Kidney (tissue), 14 donors: ENCODE data around the gene PARN. TPM values are rescaled to one million over a fixed set of nuclear protein-coding genes. Genes with fewer than 3 reads are reported as not detected.

Experiments used
- DNase-seq, 5 donors: peaks; one replicate each; pipeline ENCODE4 v3.0.0-alpha.2; 2013 to 2020
- FAIRE-seq: peaks from 2 replicates; lab custom pipeline; 2012; peaks lifted over from hg19 to GRCh38; lab: Jason Lieb, UNC
- H3K27ac ChIP-seq, 2 donors: one replicate each; pipeline ENCODE4 v1.7.0; 2013; ENCODE audit warnings: low read depth in 2 of 2, low read length in 2 of 2, inconsistent platforms in 1 of 2
- H3K27me3 ChIP-seq: one replicate; pipeline ENCODE4 v1.7.1; 2013; ENCODE audit warnings: low read length, inconsistent platforms; ENCODE audit not compliant: control insufficient read depth, insufficient read depth
- H3K36me3 ChIP-seq, 3 donors: one replicate each; pipeline versions ENCODE4 v1.7.0 to v1.7.1; 2013; ENCODE audit warnings: low read length in 3 of 3, control low read depth in 1 of 3, inconsistent platforms in 1 of 3; ENCODE audit not compliant: insufficient read depth in 3 of 3, control insufficient read depth in 2 of 3
- H3K4me1 ChIP-seq, 3 donors: one replicate each; pipeline versions ENCODE4 v1.7.0 to v1.7.1; 2013; ENCODE audit warnings: low read length in 3 of 3, inconsistent platforms in 1 of 3, low read depth in 1 of 3; ENCODE audit not compliant: control insufficient read depth in 2 of 3, insufficient read depth in 2 of 3
- H3K4me3 ChIP-seq, 3 donors: one replicate each; pipeline versions ENCODE4 v1.7.0 to v1.8.1; 2013; ENCODE audit warnings: low read length in 3 of 3, control low read depth in 1 of 3, inconsistent platforms in 1 of 3
- H3K9ac ChIP-seq, 3 donors: one replicate each; pipeline versions ENCODE4 v1.7.0 to v1.7.1; 2013; ENCODE audit warnings: low read length in 3 of 3, control low read depth in 1 of 3, inconsistent platforms in 1 of 3
- H3K9me3 ChIP-seq, 3 donors: one replicate each; pipeline versions ENCODE4 v1.7.0 to v1.7.1; 2013; ENCODE audit warnings: low read length in 3 of 3, control low read depth in 1 of 3, inconsistent platforms in 1 of 3; ENCODE audit not compliant: control insufficient read depth in 2 of 3, insufficient read depth in 1 of 3
- intact Hi-C: fragments of 100-400 bp; cut with DNase I; formaldehyde crosslinking; loops from one replicate; pipeline ENCODE4 v1.11.1; 2022
- polyA plus RNA-seq: library from polyadenylated mRNA; stranded (reverse); fragments of 350-450 nt; fragmentation: Illumina TruSeq; extraction: RNeasy Lipid Tissue Mini Kit (QIAGEN cat#74804); gene quantifications from one replicate; pipeline ENCODE4 v1.2.3, GENCODE V29; 2014; ENCODE audit warnings: low read depth, low replicate concordance; ENCODE audit not compliant: insufficient read depth
- total RNA-seq: library from RNA; stranded (reverse); fragmentation: NEBNext Ultra II Directional; extraction: Animal tissue kit (Norgen Biotek cat#: 25700); gene quantifications from one replicate; pipeline ENCODE4 v1.2.1, GENCODE V29; 2021
- TF ChIP-seq, protein P1 (sequence below): IDR thresholded peaks from 3 replicates; pipeline ENCODE4 v1.5.1; 2012; ENCODE audit warnings: mild to moderate bottlenecking, moderate library complexity, borderline replicate concordance; ENCODE audit not compliant: insufficient read depth; ENCODE audit errors: extremely low read depth
- donor health status: control.
- donor health status: control.
- donor health status: control.
- donor health status: control.
- donor health status: control.
- donor health status: DM: yes; HTN: yes; CAD: no.
- donor health status: Normal renal cell carcinoma (clear cell type).

PARN gene
- total and polyA plus RNA-seq, 2 donors from 2014 or later: 17.3 to 32.5 TPM

DNA sequence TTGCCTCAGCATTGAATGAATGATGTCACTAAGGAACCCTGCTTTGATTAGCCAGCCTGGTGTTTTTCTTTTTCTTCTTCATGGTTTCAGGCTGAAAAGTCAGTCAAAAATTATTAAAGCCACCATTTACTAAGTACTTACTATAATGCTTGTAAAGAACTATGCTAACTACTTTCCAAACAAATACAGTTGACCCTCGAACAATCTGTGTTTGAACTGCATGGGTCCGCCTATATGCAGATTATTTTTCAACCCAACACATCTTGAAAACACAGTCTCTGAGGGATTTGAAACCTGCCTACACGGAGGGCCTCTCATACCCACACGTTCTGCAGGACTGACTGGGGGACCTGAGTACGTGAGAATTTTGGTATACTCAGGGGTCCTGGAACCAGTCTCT lies 136.3 kb downstream of the PARN start:
- Histone ChIP-seq H3K27me3 (no peaks in the 10 kb centered on the region), H3K4me3 (no peak overlapping the region), H3K9ac (no peak overlapping the region), H3K36me3 (no peaks in the 10 kb centered on the region), H3K4me1 (peaks cover 5 to 19% (median 16%) of the 10 kb centered on the region in 3 donors), H3K27ac (no peak overlapping the region), H3K9me3 (no peaks in the 10 kb centered on the region)
- intact Hi-C loops: no loop called here
- DNase-seq: no peak
- no peak for FAIRE-seq
- TF ChIP-seq, protein P1, sequence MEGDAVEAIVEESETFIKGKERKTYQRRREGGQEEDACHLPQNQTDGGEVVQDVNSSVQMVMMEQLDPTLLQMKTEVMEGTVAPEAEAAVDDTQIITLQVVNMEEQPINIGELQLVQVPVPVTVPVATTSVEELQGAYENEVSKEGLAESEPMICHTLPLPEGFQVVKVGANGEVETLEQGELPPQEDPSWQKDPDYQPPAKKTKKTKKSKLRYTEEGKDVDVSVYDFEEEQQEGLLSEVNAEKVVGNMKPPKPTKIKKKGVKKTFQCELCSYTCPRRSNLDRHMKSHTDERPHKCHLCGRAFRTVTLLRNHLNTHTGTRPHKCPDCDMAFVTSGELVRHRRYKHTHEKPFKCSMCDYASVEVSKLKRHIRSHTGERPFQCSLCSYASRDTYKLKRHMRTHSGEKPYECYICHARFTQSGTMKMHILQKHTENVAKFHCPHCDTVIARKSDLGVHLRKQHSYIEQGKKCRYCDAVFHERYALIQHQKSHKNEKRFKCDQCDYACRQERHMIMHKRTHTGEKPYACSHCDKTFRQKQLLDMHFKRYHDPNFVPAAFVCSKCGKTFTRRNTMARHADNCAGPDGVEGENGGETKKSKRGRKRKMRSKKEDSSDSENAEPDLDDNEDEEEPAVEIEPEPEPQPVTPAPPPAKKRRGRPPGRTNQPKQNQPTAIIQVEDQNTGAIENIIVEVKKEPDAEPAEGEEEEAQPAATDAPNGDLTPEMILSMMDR: no peak

DNA sequence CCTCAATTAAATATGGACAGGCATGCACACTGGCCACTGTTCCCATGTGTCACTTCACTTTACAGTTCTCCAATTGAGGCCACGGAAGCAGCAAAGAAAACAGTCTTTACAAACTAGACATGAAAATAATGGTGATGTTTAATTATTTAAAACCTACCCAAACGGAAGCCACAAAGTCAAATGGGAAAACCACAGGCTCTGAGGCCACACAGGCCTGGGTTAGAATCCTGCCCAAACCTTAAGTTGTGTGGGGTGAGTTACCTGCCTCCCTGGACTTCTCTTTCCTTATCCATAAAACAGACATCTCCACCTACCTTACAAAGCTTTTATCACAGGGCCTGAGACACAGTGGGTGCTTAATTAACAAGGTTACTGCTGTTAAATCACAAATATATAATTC lies 137.4 kb downstream of the PARN start:
- FAIRE-seq (no peak), DNase-seq (no peak)
- no peak overlapping the region for H3K9ac ChIP-seq
- H3K9me3 ChIP-seq: no peaks in the 10 kb centered on the region
- intact Hi-C loops: no loop called here
- TF ChIP-seq, protein P1: no peak
- no peak overlapping the region for H3K4me3 ChIP-seq
- peaks cover 5 to 14% (median 13%) of the 10 kb centered on the region in 3 donors for H3K4me1 ChIP-seq
- H3K27ac ChIP-seq: no peak overlapping the region
- no peaks in the 10 kb centered on the region for H3K27me3 ChIP-seq
- H3K36me3 ChIP-seq: no peaks in the 10 kb centered on the region

DNA sequence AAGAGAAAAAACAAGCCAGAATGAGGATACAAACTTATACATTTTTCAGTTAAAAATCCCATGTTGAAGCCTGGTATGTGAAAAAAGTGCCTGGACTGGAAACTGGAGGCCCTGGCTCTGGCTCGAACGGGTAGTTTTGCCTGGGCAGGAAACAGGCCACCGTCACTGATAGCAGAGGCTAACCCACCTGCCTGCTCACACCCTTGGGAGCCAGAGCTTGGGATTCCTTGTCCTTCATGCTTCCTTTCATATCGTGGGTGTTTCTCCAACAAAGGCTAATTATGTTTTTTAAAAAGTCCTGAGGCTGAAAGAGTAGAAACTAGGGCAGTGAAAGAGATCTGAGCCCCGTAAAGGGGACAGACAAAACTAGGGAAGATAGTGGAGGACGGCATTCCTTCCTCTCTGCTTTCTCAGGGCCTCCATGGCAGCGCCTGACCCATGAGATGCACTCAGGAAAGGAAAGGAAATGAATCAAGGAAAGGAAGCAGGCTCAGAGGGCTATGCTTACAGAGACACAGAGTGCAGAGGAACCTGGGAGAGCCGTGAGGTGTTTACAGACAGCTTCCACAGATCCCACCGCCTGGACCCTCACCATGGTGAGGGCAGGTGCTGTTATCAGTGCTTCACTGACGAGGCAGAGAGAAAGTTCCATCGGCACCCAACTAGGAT lies 138.1 kb downstream of the PARN start:
- DNase-seq (no peak), FAIRE-seq (no peak)
- Histone ChIP-seq H3K4me3 (no peak overlapping the region), H3K9ac (no peak overlapping the region), H3K36me3 (no peaks in the 10 kb centered on the region), H3K27ac (peak overlapping the region in 1 of 2 donors; percentile 57), H3K27me3 (no peaks in the 10 kb centered on the region), H3K4me1 (peaks cover 7 to 11% (median 8%) of the 10 kb centered on the region in 3 donors), H3K9me3 (no peaks in the 10 kb centered on the region)
- TF ChIP-seq, protein P1: no peak
- intact Hi-C loops: no loop called here
